Skin of body (tissue), 2 donors: ENCODE measurements around the gene DNAJC1. TPM values are rescaled to one million over a fixed set of nuclear protein-coding genes. Genes with fewer than 3 reads are reported as not detected.

Source experiments
- DNase-seq: peaks from one replicate; lab custom pipeline; 2025; lab: John Stamatoyannopoulos, UW
- total RNA-seq: library from RNA; depleted of rRNA; stranded (reverse); fragments of >200 nt; gene quantifications from one replicate; pipeline ENCODE4 v1.2.3, GENCODE V29; 2014

Gene DNAJC1
- total RNA-seq, 1 donor from 2014 or later: 28.7 TPM

- DNase-seq: no peak
Observed at GRCh38 chr10:22006379-22006884, 2.9 kb upstream of the DNAJC1 start.

- DNase-seq: no peak
Observed at GRCh38 chr10:22005763-22006162, 2.2 kb upstream of the DNAJC1 start.

GRCh38 chr10:22003964-22004281 is 393 bp upstream of the DNAJC1 start:
- DNase-seq: no peak

DNA sequence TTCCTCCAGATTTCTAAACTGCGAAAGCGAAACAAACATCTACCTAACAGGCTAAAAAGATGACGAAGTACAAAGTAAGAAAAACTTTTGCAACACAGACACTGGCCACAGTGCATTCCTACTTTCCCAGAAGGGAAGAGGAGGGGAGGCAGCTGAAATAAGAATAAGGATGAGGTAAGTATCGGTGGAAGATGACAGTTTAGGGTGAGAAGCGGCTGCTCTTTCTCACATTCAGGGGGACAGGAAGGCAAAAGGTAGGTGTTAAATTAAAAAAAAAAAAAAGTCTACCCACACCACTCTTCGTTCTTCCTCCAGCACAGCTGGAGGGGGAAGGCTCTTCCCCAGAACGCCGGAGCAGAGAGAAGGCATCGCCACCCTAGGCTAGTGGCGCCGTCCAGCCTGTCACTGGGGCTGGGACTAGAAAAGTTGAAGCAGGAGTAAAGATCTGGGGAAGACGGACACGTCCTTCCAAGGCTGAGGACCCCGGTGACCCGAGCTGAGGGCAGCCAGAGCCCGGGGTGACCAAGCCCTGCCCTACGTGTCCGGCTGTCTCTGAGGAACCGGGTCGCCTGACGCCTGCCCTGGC is 846 bp downstream of the DNAJC1 start:
- DNase-seq: peak; percentile 47

- DNase-seq: no peak
Observed at GRCh38 chr10:21995557-21995956, 8.0 kb downstream of the DNAJC1 start.

GRCh38 chr10:21993360-21994001 is 10.0 kb downstream of the DNAJC1 start:
- DNase-seq: no peak

DNA sequence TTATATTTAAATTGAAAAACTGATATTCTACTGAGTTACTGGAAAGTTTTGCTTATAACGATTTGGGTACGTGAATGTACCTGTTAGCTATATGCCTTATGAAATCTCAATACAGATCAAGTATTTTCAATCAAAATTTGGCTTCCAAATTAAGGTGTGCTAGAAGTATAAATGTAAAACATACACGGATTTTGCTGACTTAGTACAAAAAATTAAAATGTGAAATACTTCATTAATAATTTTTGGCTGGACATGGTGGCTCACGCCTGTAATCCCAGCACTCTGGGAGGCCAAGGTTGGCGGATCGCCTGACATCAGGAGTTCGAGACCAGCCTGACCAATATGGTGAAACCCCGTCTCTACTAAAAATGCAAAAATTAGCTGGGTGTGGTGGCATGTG is 11.7 kb downstream of the DNAJC1 start:
- DNase-seq: no peak

GRCh38 chr10:21990449-21990848 is 13.1 kb downstream of the DNAJC1 start:
- DNase-seq: no peak

GRCh38 chr10:21989453-21990154 is 13.9 kb downstream of the DNAJC1 start:
- peak; percentile 30 for DNase-seq

DNA sequence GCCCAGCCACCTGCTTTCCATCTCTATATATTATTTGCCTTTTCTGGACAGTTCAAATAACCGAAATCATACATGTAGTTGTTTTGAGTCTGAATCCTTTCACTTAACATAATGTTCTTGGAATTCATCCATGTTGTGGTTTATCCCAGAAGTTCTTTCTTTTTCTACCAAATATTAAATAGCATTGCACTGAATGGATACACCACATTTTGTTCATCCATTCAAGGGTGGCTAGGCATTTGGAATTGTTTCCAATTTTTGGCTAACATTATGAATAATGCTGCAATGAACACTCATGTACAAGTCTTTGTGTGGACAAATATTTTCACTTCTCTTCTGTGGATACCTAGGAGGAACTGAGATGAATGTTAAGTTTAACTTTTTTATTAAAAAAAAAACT is 18.0 kb downstream of the DNAJC1 start:
- DNase-seq: no peak

GRCh38 chr10:21981118-21981517 is 22.4 kb downstream of the DNAJC1 start:
- no peak for DNase-seq

DNA sequence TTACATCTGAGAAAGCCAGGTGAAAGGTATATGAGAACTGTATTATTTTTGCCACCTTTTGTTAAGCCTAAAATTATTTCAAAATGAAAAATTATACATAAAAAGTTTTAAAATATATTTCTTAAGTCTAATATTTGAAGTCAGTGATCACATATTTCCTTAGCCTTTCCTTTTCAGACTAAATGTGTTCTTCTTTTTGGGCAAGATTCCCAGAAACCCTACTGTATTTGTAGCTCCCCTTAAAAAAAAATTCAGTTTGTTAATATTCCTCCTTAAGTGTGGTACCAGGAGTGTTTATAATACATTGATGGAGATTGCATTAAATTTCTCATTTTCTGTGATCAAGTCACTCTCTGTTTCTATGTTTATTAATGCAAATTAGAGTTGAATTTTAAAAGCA is 22.8 kb downstream of the DNAJC1 start:
- no peak for DNase-seq

- DNase-seq: peak; percentile 2
Observed at GRCh38 chr10:21978191-21978862, 25.2 kb downstream of the DNAJC1 start.

- DNase-seq: no peak
Observed at GRCh38 chr10:21976739-21977138, 26.8 kb downstream of the DNAJC1 start.

DNA sequence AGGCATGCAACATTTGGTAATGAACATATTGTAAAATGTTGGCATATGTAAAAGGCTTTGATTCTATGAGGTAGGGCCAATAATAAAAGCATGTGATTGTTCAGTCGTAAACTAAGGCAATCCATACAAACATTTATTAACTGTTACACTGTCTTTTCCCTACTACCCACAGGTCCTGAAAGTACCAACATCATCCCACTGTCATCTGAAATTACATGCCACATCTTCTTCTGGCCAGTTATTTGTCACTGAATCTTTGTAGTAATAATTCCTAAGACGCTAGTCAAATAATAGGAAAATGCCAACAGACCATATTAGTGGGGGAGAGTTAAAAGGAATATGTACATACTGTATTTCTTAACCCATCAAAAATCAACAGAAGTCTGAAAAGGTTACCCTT is 27.2 kb downstream of the DNAJC1 start:
- DNase-seq: no peak

- DNase-seq: no peak
Observed at GRCh38 chr10:21975378-21975990, 28.0 kb downstream of the DNAJC1 start.

GRCh38 chr10:21972584-21972983 is 30.9 kb downstream of the DNAJC1 start:
- no peak for DNase-seq

DNA sequence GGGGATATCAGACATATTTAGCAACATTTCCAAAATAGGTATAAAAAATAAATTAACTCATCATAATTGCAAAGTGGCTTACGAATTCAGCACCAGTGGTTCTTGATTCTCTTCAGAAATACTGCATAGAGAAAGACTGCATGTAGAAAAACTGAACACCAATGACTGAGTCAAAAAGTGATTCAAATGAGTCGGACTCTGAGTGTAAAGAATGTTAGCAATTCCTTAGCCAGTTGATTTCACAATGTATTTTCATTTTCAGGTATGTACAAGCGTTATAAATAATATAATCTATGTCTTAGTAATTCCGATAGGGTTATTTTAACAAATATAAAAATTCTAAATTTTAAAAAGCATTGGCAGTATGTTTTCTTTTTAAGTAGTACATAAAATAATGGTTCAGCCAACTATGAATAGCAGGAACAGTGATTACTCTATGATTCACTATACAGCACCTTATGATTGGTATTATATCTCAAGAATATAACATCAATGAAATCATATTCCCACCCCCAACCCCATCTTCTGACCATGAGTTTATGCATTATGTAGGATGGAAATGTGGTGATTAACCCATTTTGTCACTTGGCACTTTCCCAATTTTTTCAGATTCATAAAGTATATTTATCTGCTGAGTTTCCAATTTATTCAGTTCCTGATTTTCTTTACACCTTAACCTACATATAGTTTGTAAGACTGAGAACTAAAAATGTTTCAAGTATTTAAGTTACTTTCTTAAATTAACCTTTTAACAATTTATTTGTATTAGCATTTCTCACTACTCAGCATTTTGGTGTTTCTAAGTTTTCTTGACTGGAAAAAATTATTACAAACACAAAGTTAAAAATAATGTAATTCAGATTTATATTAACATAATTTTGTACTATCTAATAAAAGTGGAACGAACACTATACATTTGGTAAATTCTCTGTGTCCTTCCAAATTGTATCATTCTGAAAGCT is 33.9 kb downstream of the DNAJC1 start:
- no peak for DNase-seq

DNA sequence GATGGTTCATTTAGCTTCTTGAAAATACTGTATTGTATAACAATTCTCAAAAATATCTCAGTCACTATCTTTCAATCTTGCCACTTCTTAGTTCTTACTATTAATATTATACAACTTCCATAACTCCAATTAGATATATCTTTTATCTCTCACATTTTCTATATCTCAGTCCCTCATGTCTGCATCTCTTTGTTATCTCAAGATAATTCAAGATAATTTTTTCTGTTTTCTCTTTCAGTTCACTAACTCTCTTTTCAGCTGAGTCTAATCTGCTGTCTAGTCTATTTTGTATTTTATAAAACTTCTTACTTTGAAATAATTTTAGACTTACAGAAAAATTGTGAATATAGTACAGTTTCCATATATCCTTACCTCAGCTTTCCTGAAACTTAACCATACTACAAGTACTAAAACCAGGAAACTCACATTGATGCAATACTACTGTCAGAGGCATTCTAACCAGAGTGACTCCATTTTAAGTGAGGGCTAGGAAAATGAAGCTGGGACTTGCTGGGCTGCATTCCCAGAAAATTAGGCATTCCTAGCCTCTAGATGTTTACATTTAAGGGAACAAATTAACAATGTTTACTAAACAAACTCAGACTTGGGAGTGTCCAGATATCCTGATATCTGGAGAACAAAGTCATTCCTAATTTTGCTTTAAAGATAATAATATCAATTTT is 38.4 kb downstream of the DNAJC1 start:
- no peak for DNase-seq

DNA sequence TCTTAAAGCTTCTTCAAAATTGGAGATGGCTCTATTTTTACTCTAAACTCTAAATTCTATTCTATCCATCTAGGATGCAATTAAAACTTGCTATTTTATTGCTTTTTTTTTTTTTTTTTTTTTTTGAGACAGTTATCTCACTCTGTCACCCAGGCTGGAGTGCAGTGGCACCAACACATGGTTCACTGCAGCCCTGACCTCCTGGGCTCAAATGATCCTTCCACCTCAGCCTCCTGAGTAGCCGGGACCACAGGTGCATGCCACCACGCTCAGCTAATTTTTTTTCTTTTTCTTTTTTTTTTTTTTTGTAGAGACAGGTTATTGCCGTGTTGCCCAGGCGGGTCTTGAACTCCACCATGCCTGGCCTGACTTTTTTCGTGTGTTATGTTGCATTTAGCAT is 41.2 kb downstream of the DNAJC1 start:
- no peak for DNase-seq
